NAMALWA (cell line): ENCODE data around the gene MAGOH.
"Not testable (repeated sequence)": the region's sequence is repeated elsewhere in the genome, so short reads cannot be mapped to it uniquely, and the experiment has no call there.

ENCODE experiments used
- DNase-seq: peaks from one replicate; pipeline ENCODE4 v3.0.0-alpha.2; 2015; ENCODE audit warnings: low spot score

MAGOH gene

DNA sequence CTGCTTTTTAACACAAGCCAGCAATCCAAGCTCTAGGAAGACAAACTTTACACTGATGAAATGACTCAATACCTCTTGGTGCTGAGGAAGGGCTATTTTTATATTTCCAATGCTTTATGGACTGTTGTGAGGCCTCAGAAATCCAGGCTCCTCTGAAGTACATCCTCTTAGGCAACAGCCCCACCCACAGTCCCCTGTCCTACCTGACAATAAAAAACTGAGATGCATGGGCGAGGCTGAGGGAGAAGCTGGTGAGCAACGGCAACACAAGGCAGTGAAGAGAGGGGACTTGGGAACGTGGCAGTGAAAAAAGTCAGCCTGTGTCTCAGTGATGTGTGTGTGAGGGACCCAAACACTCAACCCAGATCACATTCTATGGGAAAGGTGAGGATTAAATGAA, 51.8 kb downstream of the MAGOH start:
- no peak for DNase-seq

DNA sequence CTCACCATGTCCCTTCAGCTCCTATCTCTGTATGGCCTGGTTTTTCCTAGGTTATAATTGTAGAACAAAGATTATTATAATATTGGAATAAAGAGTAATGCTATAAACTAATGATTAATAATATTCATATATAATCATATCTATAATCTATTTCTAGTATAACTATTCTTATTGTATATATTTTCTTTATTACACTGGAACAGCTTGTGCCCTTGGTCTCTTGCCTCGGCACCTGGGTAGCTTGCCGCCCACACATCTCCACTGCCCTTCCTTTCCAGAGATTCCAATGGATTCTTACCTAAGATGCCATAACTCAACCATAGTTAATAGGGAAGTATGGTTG, 52.4 kb downstream of the MAGOH start:
- not testable (repeated sequence) for DNase-seq

DNA sequence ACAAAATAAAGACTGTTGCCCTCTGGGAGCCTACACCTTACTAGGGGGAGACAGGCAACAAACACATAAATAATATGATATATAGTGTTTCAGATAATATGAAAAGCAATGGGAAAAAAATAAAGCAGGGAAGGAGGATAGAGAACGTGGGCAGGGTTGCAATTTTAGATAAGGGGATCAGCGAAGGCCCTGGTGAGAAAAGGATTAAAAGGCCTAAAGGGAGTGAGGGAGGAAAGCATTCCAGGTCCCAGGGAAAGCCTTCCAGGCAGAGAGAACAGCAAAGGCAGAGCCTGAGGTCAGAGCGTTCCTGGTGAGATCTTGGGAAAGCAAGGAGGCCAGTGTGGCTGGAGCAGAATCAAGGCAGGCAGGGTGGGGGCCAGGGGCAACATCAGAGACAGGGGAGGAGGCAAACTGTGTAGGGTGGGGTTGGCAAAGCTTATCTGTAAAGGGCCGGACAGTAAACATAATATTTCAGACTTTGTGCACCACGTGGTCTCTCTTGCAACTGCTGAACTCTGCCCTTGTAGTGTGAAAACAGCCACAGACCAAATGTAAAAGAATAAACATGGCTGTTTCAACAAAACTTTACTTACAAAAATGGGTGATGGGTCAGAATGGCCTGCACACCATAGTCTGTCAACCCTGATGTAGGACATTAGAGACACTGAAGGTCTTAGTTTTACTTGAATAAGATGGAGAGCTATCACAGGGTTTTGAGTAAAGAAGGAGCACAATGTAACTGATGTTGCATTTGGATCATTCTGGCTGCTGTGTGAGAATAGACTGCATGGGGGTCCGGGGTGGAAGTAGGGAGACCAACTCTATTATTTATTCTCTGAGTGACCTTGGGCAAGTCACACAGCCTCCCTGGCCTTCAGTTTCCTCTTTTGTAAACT, 55.0 kb downstream of the MAGOH start:
- no peak for DNase-seq

DNA sequence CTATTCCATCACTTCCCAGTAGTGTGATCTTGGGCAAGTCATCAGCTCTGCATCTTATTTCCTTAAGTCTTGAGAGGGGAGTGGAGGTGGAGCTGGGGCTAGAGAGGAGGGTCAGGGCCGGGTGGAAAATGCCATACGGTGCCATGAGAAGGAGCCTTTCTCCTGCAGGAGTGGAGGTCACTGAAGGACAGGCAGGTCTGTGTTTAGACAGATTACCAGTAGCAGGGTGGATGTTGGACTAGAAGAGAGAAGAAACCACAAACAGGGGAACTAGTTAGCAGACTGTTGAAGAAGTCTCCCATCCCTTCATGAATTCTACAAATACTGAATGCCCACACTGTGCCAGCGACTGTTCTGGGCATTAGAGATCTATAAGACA, 55.6 kb downstream of the MAGOH start:
- no peak for DNase-seq

DNA sequence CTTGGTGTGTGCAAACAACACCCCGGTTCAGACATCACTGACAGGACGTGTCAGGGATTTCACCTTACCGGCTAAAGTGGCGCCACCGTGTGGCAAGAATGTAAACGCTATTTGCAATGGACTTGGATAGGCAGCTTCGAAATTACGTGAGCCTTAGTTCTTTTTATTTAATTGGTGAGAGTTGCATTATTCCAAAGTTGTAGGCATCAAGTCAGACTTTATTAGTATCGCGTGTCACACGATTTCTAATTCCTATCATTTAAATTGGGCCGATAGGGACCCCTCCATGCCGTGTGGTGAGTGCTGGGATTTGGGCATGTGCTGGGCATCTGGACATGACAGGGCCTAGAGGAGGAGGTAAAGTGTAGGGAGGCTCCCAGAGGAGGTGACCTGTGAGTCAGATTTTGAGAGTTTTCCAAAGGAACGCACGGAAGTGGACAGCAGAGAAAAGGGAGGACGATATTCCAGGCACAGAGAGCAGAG, 56.2 kb downstream of the MAGOH start:
- peak; percentile 87 for DNase-seq

DNA sequence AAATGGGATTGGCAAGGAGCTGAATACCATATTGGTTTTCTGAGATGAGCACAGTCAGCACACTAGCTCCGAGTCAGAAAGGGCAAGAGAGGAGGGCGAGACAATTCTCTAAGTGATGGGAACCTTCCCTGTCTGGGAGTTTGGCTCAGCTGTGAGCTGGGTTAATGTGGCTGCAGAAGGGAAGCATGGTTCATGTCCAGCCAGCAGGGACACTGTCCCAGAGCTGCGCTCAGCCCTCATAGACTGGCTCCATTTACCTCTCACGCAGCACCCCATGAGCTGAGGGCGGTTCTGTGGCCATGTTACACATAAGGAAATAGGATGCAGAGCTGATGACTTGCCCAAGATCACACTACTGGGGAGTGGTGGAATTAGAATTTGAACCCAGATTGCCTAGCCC, 57.4 kb downstream of the MAGOH start:
- no peak for DNase-seq

DNA sequence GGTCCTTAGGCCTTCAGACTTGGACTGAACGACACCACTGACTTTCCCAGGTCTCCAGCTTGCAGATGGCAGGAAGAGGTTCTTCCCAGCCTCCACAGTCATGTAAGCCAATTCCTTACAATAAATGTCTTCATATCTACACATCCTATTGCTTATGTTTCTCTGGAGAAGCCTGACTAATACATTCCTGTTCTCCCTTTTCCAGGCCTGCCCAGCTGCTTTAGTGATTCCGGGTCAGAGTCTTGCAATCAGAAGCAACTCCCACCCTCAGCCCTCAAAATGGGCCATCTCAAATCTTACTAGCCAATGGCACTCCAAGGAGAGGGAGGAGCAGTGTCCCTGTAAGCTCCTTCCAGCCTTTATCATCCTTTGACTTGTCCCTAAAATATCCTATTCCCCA, 58.1 kb downstream of the MAGOH start:
- no peak for DNase-seq
